GM12874 (cell line): ENCODE results near the gene LSG1.

Experiments used
- TF ChIP-seq, protein P1 (sequence below): IDR thresholded peaks from 2 replicates; pipeline ENCODE4 v1.5.1; 2011; ENCODE audit warnings: low read depth, mild to moderate bottlenecking, control low read depth, low read length, moderate library complexity; ENCODE audit not compliant: insufficient read depth

Gene LSG1

DNA sequence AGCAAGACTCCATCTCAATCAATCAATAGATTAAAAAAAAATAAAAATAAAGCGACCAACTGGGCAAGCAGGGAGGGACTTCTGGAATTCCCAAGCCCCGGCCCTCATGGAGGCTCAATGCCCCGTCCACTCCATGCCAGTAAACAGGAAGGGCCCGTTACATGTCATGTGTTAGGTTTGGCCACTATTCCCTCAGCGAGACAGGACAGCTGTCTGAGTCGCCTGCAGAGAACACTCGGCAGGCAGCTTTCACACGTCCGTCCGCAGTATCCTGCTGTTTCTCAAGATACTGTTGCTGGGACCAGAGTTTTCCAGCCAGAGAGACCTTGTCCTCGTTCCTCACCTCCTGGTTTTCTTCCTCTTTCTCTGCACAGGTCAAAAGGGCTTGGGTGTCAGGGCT lies 56.8 kb downstream of the LSG1 start:
- TF ChIP-seq, protein P1, sequence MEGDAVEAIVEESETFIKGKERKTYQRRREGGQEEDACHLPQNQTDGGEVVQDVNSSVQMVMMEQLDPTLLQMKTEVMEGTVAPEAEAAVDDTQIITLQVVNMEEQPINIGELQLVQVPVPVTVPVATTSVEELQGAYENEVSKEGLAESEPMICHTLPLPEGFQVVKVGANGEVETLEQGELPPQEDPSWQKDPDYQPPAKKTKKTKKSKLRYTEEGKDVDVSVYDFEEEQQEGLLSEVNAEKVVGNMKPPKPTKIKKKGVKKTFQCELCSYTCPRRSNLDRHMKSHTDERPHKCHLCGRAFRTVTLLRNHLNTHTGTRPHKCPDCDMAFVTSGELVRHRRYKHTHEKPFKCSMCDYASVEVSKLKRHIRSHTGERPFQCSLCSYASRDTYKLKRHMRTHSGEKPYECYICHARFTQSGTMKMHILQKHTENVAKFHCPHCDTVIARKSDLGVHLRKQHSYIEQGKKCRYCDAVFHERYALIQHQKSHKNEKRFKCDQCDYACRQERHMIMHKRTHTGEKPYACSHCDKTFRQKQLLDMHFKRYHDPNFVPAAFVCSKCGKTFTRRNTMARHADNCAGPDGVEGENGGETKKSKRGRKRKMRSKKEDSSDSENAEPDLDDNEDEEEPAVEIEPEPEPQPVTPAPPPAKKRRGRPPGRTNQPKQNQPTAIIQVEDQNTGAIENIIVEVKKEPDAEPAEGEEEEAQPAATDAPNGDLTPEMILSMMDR = no peak

GRCh38 chr3:194612221-194612620 lies 59.8 kb downstream of the LSG1 start:
- TF ChIP-seq, protein P1 = no peak

DNA sequence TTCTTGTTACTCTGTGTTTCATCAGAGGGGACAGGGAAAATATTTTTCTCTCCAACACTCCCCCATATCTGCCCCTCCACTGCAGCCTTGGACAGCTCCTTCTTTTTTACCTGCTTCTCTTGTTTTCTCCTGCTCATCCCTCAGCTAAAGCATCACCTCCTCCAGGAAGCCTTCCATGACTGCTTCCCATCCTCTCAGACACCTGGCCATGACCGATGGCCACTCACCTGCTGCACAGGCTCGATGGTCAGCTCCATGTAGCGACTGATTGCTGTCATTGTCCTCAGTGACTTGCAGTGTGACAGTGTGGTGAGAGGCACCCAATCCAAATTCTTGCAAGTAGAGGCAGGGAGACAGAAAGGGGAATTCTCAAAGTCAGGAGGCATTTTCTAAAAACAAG lies 61.3 kb downstream of the LSG1 start:
- TF ChIP-seq, protein P1 = no peak

- TF ChIP-seq, protein P1 = no peak
Measured at GRCh38 chr3:194609601-194610000, 62.4 kb downstream of the LSG1 start.

GRCh38 chr3:194608981-194609380 lies 63.0 kb downstream of the LSG1 start:
- TF ChIP-seq, protein P1 = no peak

DNA sequence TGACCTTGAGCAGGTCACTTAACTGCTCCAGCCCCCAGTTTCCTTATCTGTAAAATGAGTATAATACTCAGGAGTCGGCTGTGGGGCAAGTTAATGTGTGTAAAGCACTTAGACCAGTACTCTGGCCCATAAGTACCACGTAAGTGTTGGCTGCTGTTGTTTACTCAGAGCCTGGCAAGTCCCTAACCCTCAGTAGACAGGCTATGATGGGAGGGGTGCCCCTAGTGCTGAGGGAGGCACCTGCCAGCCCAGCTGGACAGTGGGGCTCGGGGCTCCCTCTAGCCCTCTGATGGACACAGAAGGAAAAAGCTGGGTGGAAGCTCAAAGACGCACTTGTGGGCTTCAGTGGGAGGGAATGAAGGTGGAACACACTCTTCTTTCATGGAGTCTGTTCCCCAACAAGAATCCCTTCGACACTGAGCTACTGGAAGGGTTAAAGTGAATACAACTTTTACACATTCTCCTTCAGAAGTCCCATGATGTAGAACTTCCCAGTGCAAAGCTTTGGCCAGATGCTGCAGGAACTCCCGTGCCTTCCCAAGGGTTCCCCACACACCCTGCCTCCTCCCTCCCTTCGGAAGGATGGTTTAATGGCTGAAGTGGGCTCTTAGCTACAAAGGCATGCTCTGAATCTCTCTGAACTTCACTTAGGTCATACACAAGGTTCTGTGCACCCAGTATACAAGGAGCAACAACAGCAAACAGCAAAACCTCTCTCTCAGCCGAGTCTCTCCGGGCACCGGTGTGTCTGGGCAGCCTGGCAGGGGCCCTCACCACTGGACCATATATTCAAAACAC lies 64.2 kb downstream of the LSG1 start:
- TF ChIP-seq, protein P1 = no peak

GRCh38 chr3:194606941-194607340 lies 65.0 kb downstream of the LSG1 start:
- TF ChIP-seq, protein P1 = no peak

DNA sequence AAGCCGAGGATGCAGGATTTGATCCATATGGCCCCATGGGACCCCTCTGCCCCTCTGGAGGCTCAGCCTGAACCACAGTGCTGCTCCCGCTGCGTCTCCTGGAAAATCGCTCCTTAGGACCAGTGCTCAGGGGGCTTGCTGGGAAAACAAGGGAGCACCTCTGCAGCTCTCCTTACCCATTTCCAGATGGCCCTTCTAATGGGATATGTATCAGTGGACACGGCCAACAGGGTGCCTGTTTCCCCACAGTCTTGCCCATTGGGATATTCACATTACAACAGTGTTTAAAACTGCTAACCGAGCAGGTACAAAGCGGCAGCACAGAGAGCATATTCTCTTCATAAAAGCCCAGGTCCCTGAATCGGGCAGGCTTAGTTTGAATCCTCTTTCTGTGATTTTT lies 65.8 kb downstream of the LSG1 start:
- TF ChIP-seq, protein P1 = no peak
